ENCODE results near the gene ARRDC1. TPM values are rescaled to one million over a fixed set of nuclear protein-coding genes. Genes with fewer than 3 reads are reported as not detected.
"Not testable (repeated sequence)": the region's sequence is repeated elsewhere in the genome, so short reads cannot be mapped to it uniquely, and the experiment has no call there.

ARRDC1 gene
- total RNA-seq, 1 donor from 2014 or later = 20.0 TPM

GRCh38 chr9:137613259-137613658 lies 7.8 kb downstream of the ARRDC1 start:
- no peak for DNase-seq

GRCh38 chr9:137613738-137614523 lies 8.4 kb downstream of the ARRDC1 start:
- no peak for DNase-seq

- no peak for DNase-seq
Observed at GRCh38 chr9:137614631-137615386, 9.3 kb downstream of the ARRDC1 start.

- DNase-seq = no peak
Observed at GRCh38 chr9:137615387-137615871, 9.9 kb downstream of the ARRDC1 start.

- DNase-seq = peak; percentile 96
Observed at GRCh38 chr9:137618105-137619067, 12.9 kb downstream of the ARRDC1 start, which contains the start of gene EHMT1. Gene EHMT1, plus strand, starts transcription at chr9:137619005. Its CDS starts 24 bp downstream, at chr9:137619029.

- DNase-seq = peak; percentile 50
Observed at GRCh38 chr9:137619240-137620047, 14.0 kb downstream of the ARRDC1 start.

GRCh38 chr9:137620048-137620405 lies 14.5 kb downstream of the ARRDC1 start:
- DNase-seq = no peak

GRCh38 chr9:137620581-137620980 lies 15.1 kb downstream of the ARRDC1 start:
- DNase-seq = no peak

- no peak for DNase-seq
Observed at GRCh38 chr9:137621131-137621757, 15.8 kb downstream of the ARRDC1 start.

GRCh38 chr9:137622211-137622610 lies 16.7 kb downstream of the ARRDC1 start:
- not testable (repeated sequence) for DNase-seq

GRCh38 chr9:137626464-137626863 lies 21.0 kb downstream of the ARRDC1 start:
- no peak for DNase-seq

- not testable (repeated sequence) for DNase-seq
Observed at GRCh38 chr9:137627406-137627805, 21.9 kb downstream of the ARRDC1 start.

GRCh38 chr9:137630126-137630525 lies 24.6 kb downstream of the ARRDC1 start:
- DNase-seq = no peak

GRCh38 chr9:137630679-137631078 lies 25.2 kb downstream of the ARRDC1 start:
- no peak for DNase-seq

GRCh38 chr9:137631345-137632229 lies 26.1 kb downstream of the ARRDC1 start:
- no peak for DNase-seq

GRCh38 chr9:137632230-137633161 lies 27.0 kb downstream of the ARRDC1 start:
- no peak for DNase-seq

- no peak for DNase-seq
Observed at GRCh38 chr9:137634016-137634415, 28.5 kb downstream of the ARRDC1 start.

- no peak for DNase-seq
Observed at GRCh38 chr9:137638680-137639079, 33.2 kb downstream of the ARRDC1 start.
